Activated T-cell treated with anti-CD3 and anti-CD28 coated beads, Interleukin-2, amount 50 U/mL, for 1 hour (primary cell): ENCODE measurements around the gene SND1.

Source experiments
- DNase-seq: peaks from one replicate; pipeline ENCODE4 v3.0.0-alpha.2; 2020

The SND1 gene

GRCh38 chr7:128032605-128033235 is 380.7 kb downstream of the SND1 start:
- peak; percentile 29 for DNase-seq

GRCh38 chr7:128033246-128033645 is 381.3 kb downstream of the SND1 start:
- DNase-seq, result no peak

DNA sequence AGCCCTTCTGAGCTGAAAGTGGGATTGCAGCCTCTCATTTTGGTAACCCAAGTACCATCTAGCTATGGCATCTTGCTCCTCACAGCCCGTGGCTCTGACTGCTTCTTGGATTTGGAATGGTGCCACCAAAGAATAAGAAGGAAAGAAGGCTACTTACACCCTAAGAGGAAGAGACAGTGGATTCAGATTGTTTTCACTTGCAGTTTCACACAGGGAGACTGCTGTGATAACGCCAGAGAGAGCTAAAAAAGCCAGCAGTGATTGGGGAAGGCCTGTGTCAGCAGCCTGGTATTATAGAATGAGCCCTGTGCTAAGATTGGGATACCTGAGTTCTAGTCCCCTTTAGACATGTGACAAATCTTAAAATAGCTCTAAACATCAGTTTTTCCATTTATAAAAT is 382.8 kb downstream of the SND1 start:
- no peak for DNase-seq

GRCh38 chr7:128035712-128036111 is 383.7 kb downstream of the SND1 start:
- DNase-seq, result no peak

GRCh38 chr7:128036226-128036940 is 384.4 kb downstream of the SND1 start:
- no peak for DNase-seq

- no peak for DNase-seq
Observed at GRCh38 chr7:128037081-128037480, 385.1 kb downstream of the SND1 start.

DNA sequence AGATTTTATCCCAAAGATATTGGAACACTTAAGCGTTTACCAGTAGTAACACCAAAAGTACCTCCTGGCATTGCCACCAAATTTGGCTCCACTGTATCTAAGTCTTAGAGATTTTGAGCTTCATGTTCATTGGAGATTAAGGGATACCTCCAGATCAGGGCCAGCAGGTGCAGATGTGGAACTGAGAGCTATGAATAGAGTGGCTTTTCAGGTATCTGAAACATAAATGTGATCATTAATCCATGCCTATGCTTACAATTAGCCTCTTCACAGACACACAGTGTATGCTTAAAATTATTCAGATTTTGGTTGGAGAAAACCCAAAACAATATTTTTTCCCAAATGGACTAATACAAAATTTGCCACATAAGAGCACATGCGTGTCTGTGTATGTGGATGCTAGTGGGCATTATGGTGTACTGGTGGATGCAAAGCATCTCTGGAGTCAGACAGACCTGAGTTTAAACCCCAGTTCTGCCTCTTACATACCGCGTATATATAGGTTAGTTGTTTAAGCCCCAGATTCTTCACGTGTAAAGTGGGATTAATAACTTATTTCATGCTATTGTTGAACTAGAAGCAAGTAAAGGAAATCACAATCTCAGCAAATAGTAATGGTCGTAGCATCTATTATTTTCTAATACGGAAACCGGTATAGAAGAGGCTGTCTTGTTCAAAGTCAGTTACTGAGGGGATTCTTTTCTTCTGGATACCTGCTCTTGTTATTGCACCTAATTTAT is 386.1 kb downstream of the SND1 start:
- DNase-seq, result no peak

DNA sequence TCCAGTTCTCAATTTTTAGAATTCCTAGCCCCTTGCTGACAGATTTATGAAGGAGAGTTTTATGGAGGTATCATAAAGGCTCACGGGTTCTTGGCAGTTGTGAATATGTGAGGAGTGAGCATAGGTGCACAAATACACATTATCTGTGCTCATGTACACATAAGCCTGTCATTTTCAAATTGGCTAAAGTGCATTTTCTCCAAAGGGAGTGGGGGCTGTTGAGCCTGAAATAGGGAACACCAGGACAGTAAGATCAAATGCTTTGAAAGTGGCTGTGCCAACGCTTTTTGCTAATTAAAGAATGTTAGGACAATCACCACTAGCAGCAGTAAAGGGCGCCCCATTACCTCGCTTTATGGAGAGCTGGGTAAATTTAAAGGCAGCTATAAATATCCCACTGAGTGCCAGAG is 387.6 kb downstream of the SND1 start:
- no peak for DNase-seq

DNA sequence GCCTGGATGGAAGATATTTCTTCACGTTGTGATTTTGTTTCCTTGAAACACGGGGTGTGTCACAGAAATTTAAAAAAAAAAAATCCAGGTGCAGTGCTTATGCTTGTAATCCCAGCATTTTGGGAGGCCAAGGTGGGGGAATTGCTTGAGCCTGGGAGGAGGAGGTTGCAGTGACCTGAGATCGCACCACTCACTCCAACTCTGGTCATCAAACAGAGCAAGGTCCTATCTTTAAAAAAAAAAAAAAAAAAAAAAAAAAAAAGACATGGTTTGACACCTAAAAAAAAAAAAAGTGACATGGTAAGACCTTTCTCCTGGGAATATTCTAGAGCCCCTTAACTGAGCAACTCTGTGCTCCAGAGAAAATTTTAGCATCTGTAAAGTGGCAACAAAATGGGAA is 388.2 kb downstream of the SND1 start:
- DNase-seq, result no peak

DNA sequence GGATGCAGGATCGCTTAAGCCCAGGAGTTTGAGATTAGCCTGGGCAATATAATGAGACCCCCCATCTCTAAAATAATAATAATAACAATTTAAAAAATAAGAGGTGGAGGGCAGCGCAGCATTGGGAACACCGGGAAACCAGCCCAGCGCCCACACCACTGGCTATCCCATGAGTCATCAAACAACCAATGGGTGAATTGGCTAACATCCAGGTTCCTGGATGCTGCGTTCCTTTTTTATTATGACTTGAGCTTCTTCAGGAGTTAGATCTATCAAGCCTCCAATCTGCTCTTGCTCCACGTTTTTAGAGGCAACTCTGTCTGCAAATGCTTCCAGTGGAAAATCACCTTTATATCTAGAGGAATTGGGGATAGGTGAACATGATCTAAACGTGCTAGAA is 389.2 kb downstream of the SND1 start:
- no peak for DNase-seq

- DNase-seq, result no peak
Observed at GRCh38 chr7:128042012-128042411, 390.0 kb downstream of the SND1 start.

- DNase-seq, result no peak
Observed at GRCh38 chr7:128044064-128044463, 392.1 kb downstream of the SND1 start.

GRCh38 chr7:128045158-128045557 is 393.2 kb downstream of the SND1 start:
- no peak for DNase-seq

- no peak for DNase-seq
Observed at GRCh38 chr7:128045766-128046165, 393.8 kb downstream of the SND1 start.

DNA sequence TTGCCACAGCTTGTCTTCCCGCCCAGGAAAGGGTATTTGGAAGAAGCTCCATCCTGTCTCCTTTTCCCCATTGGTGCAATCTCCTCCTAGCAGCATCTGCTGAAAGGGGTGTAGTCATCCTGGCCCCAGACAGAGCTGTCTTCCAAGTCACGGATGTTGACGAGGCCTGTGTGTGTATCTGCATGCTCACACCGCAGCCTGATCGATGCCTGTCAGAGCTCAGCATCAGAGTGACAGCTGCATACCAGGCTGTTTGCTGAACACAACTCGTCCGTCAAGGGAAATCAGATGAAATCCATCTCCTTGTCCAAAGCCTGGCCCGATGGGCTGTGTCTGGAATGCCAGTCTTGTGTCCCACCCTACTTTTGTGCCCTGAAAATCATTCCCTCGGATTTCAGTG is 400.4 kb downstream of the SND1 start:
- no peak for DNase-seq

GRCh38 chr7:128053023-128053422 is 401.0 kb downstream of the SND1 start:
- no peak for DNase-seq

GRCh38 chr7:128053991-128054390 is 402.0 kb downstream of the SND1 start:
- DNase-seq, result no peak

DNA sequence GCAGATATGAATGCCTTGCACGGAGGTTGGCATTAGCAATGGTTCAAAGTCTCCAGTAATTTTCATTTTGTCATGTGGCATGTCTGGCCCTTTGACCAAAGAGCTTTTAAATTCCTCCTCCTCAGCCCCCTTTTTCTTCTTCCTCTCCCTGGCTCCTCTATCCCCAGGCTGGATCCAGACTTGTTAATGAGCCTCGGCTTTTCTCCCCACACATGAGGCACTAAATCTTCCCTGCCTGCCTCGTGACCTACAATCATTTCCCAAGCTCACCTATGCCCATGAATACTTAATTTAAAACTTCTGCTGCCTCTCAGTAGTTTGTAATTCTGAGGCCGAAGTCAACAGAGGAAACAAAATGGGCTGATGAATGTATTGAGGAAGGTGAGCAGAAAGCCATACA is 402.5 kb downstream of the SND1 start:
- DNase-seq, result no peak

DNA sequence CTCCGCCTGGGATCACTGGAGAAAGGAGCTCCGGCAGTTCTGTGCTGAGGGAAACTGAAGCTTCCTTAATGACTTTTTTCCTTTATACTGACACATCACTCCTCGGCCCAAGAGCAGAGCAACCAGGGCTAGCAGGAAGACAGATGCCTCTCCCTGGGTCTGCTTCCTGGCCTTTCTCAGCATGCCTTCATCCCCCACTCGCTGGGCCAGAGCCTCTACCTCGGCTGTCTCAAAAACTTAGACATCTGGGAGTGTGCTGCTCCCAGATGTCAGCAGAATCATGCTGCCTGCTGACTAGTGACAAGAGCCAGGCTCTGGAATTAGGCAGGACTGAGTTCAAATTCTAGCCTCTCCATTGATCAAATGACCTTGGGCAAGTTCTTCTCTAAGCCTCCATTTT is 403.6 kb downstream of the SND1 start:
- no peak for DNase-seq

DNA sequence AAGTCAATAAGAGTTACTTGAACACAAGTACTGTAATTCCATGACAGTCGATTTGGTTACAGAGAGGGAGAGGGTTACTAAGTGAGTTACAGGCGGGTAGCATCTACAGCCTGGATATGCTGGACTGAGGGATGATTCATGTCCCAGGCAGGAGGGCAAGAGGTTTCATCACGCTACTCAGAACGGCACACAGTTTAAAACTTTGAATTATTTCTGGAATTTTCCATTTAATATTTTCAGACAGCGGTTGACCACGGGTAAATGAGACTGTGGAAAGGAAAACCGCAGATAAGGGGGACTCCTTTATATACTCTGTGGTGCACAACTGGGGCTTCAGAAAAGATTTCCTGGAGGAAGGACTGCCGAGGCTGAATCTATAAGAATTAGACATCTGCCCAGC is 404.9 kb downstream of the SND1 start:
- DNase-seq, result no peak

DNA sequence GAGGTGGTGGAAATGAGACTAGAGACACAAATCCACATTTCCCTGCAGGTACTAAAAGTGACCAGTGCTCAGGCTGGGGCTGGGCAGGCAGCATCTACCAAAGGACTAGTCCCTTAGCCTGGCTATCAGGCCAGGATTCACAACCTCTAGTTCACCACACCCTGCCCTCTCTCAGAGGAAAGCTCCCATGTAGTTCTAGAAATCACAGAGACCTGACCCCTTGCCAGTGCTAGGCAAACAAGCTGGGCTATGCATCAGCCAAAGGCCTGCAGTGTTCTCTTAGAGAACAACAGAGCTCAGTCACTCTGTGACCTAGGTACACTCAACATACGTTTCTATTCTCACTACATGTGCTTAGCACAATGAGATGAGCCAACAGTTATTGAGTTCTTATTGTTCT is 405.9 kb downstream of the SND1 start:
- DNase-seq, result no peak

DNA sequence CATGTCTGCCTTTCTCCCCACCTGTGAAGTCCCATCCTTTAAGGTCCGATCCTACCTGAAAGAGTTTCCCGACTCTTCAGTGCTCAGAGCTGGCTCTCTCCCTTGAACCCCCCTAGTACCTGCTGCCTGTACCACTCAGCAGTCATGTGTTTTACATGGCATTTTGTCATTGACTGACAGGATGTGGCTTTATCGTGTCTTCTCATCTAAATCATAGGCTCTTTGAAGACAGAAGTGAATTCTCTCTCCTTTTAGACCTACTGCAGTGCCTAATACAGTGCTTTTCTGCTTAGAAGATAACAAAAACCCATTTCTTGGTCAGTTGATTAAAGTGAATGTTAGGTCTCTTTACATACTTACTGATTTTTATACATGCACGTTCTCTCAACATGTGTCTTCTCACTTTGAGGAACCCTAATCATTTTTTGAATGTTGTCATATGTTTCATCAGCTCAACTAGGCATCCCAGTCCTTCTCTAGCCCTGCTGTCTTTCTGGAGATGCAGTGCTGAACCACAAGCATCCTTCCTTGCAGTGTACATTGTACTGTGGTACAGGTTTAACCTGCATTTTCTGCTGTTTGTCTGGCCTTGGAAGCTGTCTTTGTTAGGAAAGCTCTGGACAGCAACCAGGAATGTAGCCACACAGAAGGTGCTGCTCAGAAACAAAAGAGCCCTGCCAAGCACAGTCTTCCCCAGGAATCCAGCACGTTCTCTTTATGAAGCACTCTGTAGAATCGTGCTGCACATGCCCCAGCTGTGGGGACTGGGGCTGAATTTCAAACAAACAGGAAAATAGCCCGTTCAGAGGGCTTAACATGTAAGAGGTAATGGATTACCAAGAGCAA is 407.4 kb downstream of the SND1 start:
- no peak for DNase-seq

DNA sequence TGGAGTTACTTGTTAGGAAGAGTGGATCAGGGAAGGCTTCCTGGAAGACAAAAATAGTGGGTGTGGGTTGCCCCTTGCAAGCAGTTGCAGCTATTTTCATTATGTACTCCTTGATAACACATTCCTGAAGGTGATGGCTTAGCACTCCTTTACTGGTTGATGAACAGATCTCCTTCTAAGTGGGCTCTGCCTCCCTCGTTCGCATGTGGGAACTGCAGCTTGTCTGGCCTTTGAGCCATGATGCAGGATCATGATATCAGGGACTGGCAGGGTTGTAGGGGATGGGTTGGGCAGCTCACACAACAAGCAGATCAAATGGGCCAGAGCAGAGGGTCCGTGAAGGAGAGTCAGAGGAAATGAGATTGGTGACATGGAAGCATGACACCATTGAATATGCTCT is 408.0 kb downstream of the SND1 start:
- no peak for DNase-seq
